ENCODE data around the gene ARFGEF2. TPM values are rescaled to one million over a fixed set of nuclear protein-coding genes. Genes with fewer than 3 reads are reported as not detected.

ARFGEF2 gene
- total RNA-seq, 1 donor from 2014 or later: 28.3 TPM

DNA sequence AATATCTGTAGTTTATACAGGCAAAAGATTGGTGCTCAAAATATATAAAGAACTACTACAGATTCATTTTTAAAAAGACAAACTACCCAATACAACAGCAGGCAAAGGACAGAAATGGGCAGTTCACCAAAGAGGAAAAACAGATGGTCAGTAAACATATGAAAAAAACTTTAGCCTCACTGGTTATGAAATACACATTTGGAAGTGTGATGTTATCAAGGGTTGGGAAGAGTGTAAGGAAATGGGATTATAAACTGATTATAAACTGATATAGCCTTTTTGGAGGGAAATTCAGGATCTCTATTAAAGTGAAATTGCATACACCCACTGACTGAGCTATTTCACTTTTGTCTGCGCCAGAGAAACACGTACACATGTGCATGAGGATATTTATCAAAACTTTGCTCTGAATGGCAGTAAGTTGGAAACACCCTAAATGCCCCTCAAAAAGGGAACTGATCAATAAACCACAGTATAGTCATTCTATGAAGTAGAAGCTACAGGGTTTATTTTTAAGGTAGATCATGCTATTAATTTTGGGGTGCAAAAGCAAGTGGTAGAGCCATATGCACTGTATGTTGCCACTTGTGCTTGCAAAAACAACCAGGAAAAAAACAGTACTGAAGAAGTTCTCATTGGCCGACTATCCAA, 32.2 kb upstream of the ARFGEF2 start:
- peaks cover 20% of the 10 kb centered on the region for H3K27me3 Mint-ChIP-seq (ENCODE audit: insufficient read depth)
- no peaks in the 10 kb centered on the region for H3K36me3 Mint-ChIP-seq (ENCODE audit: low read depth)
- H3K4me1 Mint-ChIP-seq (ENCODE audit: low read depth): no peaks in the 10 kb centered on the region
- no peaks in the 10 kb centered on the region for H3K9me3 Mint-ChIP-seq
- intact Hi-C loops (cut with micrococcal nuclease): no loop called here
- DNase-seq (ENCODE audit: low spot score): no peak
- H3K27ac Mint-ChIP-seq: no peak overlapping the region
- no peak overlapping the region for H3K4me3 Mint-ChIP-seq

DNA sequence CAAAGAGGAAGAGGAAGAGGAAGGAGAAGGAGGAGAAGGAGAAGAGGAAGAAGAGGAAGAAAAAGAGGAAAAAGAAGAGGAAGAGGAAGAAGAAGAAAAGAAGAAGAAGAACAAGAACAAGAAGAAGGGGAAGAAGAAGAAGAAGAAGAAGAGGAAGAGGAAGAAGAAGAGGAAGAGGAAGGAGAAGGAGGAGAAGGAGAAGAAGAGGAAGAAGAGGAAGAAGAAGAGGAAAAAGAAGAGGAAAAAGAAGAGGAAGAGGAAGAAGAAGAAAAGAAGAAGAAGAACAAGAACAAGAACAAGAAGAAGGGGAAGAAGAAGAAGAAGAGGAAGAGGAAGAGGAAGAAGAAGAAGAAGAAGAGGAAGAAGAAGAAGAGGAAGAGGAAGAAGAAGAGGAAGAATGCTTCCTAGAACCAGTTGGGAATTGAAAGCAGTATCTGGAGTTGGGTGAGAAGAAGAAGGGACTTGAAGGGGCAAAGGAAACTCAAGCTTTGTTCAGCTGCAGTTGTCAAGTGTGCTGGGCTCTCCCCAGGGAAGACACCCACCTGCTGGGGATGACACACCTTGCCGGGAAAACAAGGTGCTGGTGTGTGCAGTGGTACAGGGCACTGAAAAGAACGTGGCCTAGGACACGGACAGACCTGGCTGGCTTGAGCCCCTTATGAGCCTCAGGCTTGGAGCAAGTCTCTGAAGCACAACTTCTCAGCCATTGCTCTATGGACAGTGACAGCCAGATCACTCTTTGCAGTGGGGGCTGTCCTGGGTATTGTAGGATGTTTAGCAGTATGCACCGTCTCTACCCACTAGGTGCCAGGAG, 30.1 kb upstream of the ARFGEF2 start:
- Mint-ChIP-seq H3K4me1 (ENCODE audit: low read depth) (no peaks in the 10 kb centered on the region), H3K27me3 (ENCODE audit: insufficient read depth) (peaks cover 24% of the 10 kb centered on the region), H3K36me3 (ENCODE audit: low read depth) (no peaks in the 10 kb centered on the region), H3K27ac (no peak overlapping the region), H3K4me3 (no peak overlapping the region), H3K9me3 (no peaks in the 10 kb centered on the region)
- intact Hi-C loops (cut with micrococcal nuclease): no loop called here
- DNase-seq (ENCODE audit: low spot score): no peak

GRCh38 chr20:48892049-48892470, 29.5 kb upstream of the ARFGEF2 start:
- Mint-ChIP-seq H3K27ac (no peak overlapping the region), H3K36me3 (ENCODE audit: low read depth) (no peaks in the 10 kb centered on the region), H3K4me1 (ENCODE audit: low read depth) (no peaks in the 10 kb centered on the region), H3K9me3 (no peaks in the 10 kb centered on the region), H3K4me3 (no peak overlapping the region), H3K27me3 (ENCODE audit: insufficient read depth) (peaks cover 25% of the 10 kb centered on the region)
- no peak for DNase-seq (ENCODE audit: low spot score)
- intact Hi-C loops (cut with micrococcal nuclease): no loop called here

GRCh38 chr20:48892891-48893290, 28.6 kb upstream of the ARFGEF2 start:
- H3K4me3 Mint-ChIP-seq: no peak overlapping the region
- H3K27ac Mint-ChIP-seq: no peak overlapping the region
- H3K4me1 Mint-ChIP-seq (ENCODE audit: low read depth): no peaks in the 10 kb centered on the region
- intact Hi-C loops (cut with micrococcal nuclease): no loop called here
- no peak for DNase-seq (ENCODE audit: low spot score)
- H3K36me3 Mint-ChIP-seq (ENCODE audit: low read depth): no peaks in the 10 kb centered on the region
- peaks cover 27% of the 10 kb centered on the region for H3K27me3 Mint-ChIP-seq (ENCODE audit: insufficient read depth)
- H3K9me3 Mint-ChIP-seq: no peaks in the 10 kb centered on the region

- Mint-ChIP-seq H3K4me3 (no peak overlapping the region), H3K4me1 (ENCODE audit: low read depth) (no peaks in the 10 kb centered on the region), H3K36me3 (ENCODE audit: low read depth) (no peaks in the 10 kb centered on the region), H3K27ac (no peak overlapping the region), H3K9me3 (no peaks in the 10 kb centered on the region), H3K27me3 (ENCODE audit: insufficient read depth) (peaks cover 31% of the 10 kb centered on the region)
- intact Hi-C loops (cut with micrococcal nuclease): no loop called here
- no peak for DNase-seq (ENCODE audit: low spot score)
Observed at GRCh38 chr20:48893374-48893773, 28.1 kb upstream of the ARFGEF2 start.

DNA sequence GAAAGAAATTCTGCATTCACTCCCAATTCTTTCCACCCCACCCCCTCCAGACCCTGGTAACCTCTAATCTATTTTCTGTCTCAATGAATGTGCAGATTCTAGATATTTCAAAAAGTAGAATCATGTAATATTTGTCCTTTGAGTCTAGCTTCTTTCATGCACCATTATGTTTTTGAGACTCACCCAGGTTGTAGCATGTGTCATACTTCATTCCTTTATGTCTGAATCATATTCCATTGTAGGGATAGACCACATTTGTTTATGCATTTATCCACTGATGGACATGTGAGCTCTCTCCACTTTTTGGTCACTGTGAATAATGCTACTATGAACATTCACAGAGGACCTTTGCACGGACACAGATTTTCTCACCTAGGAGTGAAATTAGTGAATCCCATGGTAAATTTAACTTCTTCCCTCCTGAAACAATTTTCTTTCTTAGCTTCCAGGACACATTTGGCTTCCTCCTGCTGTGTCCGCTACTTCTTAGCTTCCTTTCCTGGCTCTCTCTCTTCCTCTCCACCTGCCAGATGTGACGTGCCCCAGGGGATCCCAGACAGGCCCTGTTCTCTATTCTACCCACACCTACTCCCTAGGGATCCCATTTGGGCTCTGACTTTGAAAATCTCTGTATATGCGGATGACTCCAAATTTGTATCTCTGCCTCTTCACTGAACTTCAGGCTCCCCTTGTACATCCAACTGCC, 24.1 kb upstream of the ARFGEF2 start:
- Mint-ChIP-seq H3K27me3 (ENCODE audit: insufficient read depth) (peaks cover 14% of the 10 kb centered on the region), H3K36me3 (ENCODE audit: low read depth) (no peaks in the 10 kb centered on the region), H3K27ac (no peak overlapping the region), H3K4me3 (no peak overlapping the region), H3K9me3 (no peaks in the 10 kb centered on the region), H3K4me1 (ENCODE audit: low read depth) (no peaks in the 10 kb centered on the region)
- no peak for DNase-seq (ENCODE audit: low spot score)
- intact Hi-C loops (cut with micrococcal nuclease): no loop called here

- Mint-ChIP-seq H3K4me1 (ENCODE audit: low read depth) (no peaks in the 10 kb centered on the region), H3K4me3 (no peak overlapping the region), H3K27ac (peak overlapping the region; percentile 54), H3K36me3 (ENCODE audit: low read depth) (no peaks in the 10 kb centered on the region), H3K27me3 (ENCODE audit: insufficient read depth) (peaks cover 14% of the 10 kb centered on the region), H3K9me3 (no peaks in the 10 kb centered on the region)
- intact Hi-C loops (cut with micrococcal nuclease): no loop called here
- DNase-seq (ENCODE audit: low spot score): no peak
Observed at GRCh38 chr20:48898210-48898609, 23.3 kb upstream of the ARFGEF2 start.

DNA sequence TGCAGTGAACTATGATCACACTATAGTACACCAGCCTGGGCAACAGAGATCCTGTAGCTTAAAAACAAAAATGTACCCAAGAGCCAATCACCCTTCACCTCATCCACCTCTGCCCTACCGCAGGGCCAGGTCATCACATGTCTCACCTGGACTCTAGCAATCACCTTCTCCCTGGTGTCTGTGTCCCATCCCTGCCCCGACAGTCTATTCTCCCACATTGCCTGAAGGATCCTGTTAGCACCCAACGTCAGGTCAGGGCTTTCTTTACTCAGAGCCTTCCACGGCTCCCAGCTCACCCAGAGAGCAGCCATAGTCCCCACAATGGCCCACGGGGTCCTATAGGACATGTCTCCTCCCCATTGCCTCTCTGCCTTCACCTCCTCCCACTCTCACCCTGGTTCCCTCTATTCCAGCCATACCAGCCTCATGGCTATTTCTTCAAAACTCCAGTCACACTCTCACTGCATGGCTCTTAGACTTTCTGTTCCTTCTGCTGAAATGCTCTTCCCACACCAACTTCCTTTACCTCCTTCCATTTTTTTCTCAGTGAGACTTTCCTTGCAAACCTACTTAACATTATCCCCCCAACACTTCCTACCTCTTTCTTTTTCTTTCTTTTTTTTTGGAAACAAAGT, 22.5 kb upstream of the ARFGEF2 start:
- Mint-ChIP-seq H3K36me3 (ENCODE audit: low read depth) (no peaks in the 10 kb centered on the region), H3K27ac (no peak overlapping the region), H3K4me1 (ENCODE audit: low read depth) (no peaks in the 10 kb centered on the region), H3K4me3 (no peak overlapping the region), H3K9me3 (no peaks in the 10 kb centered on the region), H3K27me3 (ENCODE audit: insufficient read depth) (peaks cover 14% of the 10 kb centered on the region)
- DNase-seq (ENCODE audit: low spot score): no peak
- intact Hi-C loops (cut with micrococcal nuclease): no loop called here

DNA sequence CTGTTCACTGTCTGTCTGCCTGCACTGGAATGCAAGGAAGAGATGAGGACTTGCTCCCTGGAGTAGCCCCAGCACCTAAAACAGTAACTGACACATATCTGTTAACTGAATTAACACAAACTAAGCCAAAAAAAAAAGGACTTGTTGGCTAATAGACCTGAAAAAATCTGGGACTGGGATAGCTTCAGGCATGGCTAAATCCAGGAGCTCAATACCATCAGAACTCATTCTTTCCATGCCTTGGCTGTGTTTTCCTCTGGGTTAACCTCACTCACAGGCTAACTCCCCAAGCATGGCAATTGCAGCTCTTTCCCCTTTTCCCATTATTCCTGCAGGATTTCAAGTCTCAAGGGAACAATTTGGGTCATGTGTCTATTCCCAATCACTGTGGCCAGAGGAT, 21.6 kb upstream of the ARFGEF2 start:
- no peak for DNase-seq (ENCODE audit: low spot score)
- intact Hi-C loops (cut with micrococcal nuclease): no loop called here
- H3K4me1 Mint-ChIP-seq (ENCODE audit: low read depth): peaks cover 7% of the 10 kb centered on the region
- no peak overlapping the region for H3K4me3 Mint-ChIP-seq
- H3K36me3 Mint-ChIP-seq (ENCODE audit: low read depth): no peaks in the 10 kb centered on the region
- H3K9me3 Mint-ChIP-seq: no peaks in the 10 kb centered on the region
- peaks cover 14% of the 10 kb centered on the region for H3K27me3 Mint-ChIP-seq (ENCODE audit: insufficient read depth)
- no peak overlapping the region for H3K27ac Mint-ChIP-seq

DNA sequence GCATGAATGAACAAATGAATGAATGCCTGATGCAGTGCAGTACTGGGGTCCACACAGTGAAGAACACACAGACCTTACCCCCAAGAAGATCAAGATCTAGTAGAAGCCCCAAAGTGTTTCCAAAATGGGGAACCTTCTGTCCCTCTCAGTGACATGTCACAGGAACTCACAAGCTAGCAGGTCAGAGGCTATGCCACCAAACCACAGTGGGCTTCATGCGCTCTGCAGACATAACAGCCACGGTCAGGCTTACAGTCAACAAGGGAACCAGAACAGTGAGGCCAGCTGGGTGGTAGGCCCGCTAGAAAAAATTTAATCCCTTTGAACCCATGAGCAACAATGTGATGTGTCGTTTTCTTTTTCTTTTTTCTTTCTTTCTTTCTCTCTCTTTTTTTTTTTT, 20.2 kb upstream of the ARFGEF2 start:
- Mint-ChIP-seq H3K27ac (no peak overlapping the region), H3K4me1 (ENCODE audit: low read depth) (peaks cover 7% of the 10 kb centered on the region), H3K27me3 (ENCODE audit: insufficient read depth) (peaks cover 15% of the 10 kb centered on the region), H3K9me3 (no peaks in the 10 kb centered on the region), H3K4me3 (no peak overlapping the region), H3K36me3 (ENCODE audit: low read depth) (no peaks in the 10 kb centered on the region)
- no peak for DNase-seq (ENCODE audit: low spot score)
- intact Hi-C loops (cut with micrococcal nuclease): no loop called here

DNA sequence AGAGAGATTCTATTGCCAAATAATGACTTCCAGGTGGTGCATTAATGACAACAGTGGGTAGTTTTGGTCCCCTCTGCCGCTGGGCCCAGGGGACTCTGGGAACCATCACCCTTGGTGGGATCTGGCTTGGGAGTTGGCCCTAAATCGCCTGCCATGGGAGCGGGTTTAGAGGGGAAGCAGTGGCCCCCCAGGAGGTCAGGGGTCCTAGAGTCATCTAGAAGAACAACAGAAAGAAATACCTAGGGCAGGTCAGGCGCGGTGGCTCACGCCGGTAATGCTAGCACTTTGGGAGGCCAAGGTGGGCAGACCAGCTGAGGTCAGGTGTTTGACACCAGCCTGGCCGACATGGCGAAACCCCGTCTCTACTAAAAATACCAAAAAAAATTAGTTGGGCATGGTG, 17.8 kb upstream of the ARFGEF2 start:
- Mint-ChIP-seq H3K27ac (no peak overlapping the region), H3K4me1 (ENCODE audit: low read depth) (peaks cover 8% of the 10 kb centered on the region), H3K9me3 (peaks cover under 1% of the 10 kb centered on the region), H3K27me3 (ENCODE audit: insufficient read depth) (peaks cover 8% of the 10 kb centered on the region), H3K4me3 (no peak overlapping the region), H3K36me3 (ENCODE audit: low read depth) (no peaks in the 10 kb centered on the region)
- no peak for DNase-seq (ENCODE audit: low spot score)
- intact Hi-C loops (cut with micrococcal nuclease): loop anchor here (2.0 kb wide), 1 partner anchor 115 kb away; no protein-coding TSS in a partner anchor

- Mint-ChIP-seq H3K4me1 (ENCODE audit: low read depth) (peaks cover 16% of the 10 kb centered on the region), H3K27ac (no peak overlapping the region), H3K36me3 (ENCODE audit: low read depth) (no peaks in the 10 kb centered on the region), H3K27me3 (ENCODE audit: insufficient read depth) (peaks cover 7% of the 10 kb centered on the region), H3K4me3 (no peak overlapping the region), H3K9me3 (peaks cover 11% of the 10 kb centered on the region)
- peak; percentile 50 for DNase-seq (ENCODE audit: low spot score)
- intact Hi-C loops (cut with micrococcal nuclease): loop anchor here (1.0 to 2.0 kb wide), 4 partner anchors 79 to 269 kb away; no protein-coding TSS in a partner anchor
Observed at GRCh38 chr20:48904566-48905296, 16.8 kb upstream of the ARFGEF2 start.

All from activated T-helper 1 cell treated with anti-CD3 and anti-CD28 coated beads, Interleukin-12 subunit alpha, Interleukin-12 subunit beta, Interleukin-2, Interleukin-4 antibody, amounts not matched to agents 30 ng/mL and 10 ng/mL and 1 ng/mL, durations not matched to agents 14 hours and 24 hours and 36 hours (primary cell).